ENCODE results near the gene MRGPRF.

Gene MRGPRF

DNA sequence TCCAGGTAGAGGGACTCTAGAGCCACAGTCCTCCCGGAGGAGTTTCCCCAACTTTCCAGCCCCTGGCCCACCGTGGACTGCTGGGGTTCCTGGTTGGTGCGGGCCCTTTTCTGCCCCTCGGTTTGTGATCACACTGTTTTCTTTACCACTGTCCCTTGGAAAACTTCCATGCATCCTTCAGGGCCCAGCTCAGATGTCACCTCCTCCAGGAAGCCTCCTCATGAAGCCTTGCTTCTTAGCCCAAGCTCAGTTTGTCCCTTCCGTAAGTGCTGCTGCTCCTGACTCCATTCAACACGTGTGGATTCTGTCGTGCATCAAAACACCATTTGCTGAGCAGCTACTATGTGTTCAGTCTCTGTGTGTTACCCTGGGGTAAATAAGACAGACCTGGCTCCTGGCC lies 19.8 kb upstream of the MRGPRF start:
- CTCF ChIA-PET = no interaction called here
- POLR2A ChIA-PET = no interaction called here
- H3K4me3 ChIP-seq (ENCODE audit: low read depth, low read length) = no peak overlapping the region
- no peaks in the 10 kb centered on the region for H3K4me1 ChIP-seq (ENCODE audit: control insufficient read depth, insufficient read depth, low read length)
- TF ChIP-seq ZNF670 (tag by site-specific recombination; IDR thresholded peaks at IDR 0.05; ENCODE audit: low read depth) = no peak
- no peak for TF ChIP-seq ZBTB21 (tag by site-specific recombination; IDR thresholded peaks at IDR 0.05)
- TF ChIP-seq ZNF433 (tag by site-specific recombination; IDR thresholded peaks at IDR 0.05; ENCODE audit: low read depth) = no peak
- TF ChIP-seq, protein P1, sequence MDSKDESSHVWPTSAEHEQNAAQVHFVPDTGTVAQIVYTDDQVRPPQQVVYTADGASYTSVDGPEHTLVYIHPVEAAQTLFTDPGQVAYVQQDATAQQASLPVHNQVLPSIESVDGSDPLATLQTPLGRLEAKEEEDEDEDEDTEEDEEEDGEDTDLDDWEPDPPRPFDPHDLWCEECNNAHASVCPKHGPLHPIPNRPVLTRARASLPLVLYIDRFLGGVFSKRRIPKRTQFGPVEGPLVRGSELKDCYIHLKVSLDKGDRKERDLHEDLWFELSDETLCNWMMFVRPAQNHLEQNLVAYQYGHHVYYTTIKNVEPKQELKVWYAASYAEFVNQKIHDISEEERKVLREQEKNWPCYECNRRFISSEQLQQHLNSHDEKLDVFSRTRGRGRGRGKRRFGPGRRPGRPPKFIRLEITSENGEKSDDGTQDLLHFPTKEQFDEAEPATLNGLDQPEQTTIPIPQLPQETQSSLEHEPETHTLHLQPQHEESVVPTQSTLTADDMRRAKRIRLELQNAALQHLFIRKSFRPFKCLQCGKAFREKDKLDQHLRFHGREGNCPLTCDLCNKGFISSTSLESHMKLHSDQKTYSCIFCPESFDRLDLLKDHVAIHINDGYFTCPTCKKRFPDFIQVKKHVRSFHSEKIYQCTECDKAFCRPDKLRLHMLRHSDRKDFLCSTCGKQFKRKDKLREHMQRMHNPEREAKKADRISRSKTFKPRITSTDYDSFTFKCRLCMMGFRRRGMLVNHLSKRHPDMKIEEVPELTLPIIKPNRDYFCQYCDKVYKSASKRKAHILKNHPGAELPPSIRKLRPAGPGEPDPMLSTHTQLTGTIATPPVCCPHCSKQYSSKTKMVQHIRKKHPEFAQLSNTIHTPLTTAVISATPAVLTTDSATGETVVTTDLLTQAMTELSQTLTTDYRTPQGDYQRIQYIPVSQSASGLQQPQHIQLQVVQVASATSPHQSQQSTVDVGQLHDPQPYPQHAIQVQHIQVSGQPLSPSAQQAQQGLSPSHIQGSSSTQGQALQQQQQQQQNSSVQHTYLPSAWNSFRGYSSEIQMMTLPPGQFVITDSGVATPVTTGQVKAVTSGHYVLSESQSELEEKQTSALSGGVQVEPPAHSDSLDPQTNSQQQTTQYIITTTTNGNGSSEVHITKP (tag by site-specific recombination; IDR thresholded peaks at IDR 0.05) = no peak
- TF ChIP-seq ZNF664 (tag by site-specific recombination; IDR thresholded peaks at IDR 0.05) = peak; percentile 59; the same call in 1 of the 2 replicates
- TF ChIP-seq ZNF266 (tag by site-specific recombination; IDR thresholded peaks at IDR 0.05; ENCODE audit: low read depth) = no peak
- TF ChIP-seq SP7 (tag by site-specific recombination; IDR thresholded peaks at IDR 0.05) = no peak
- no peaks in the 10 kb centered on the region for H3K36me3 ChIP-seq (ENCODE audit: control insufficient read depth in 2 of 2, insufficient read depth in 1 of 2, low read length in 2 of 2)
- H3K27ac ChIP-seq (ENCODE audit: extremely low read depth, low read depth, low read length) = no peak overlapping the region
- no peaks in the 10 kb centered on the region for H3K9me3 ChIP-seq (ENCODE audit: control insufficient read depth, insufficient read depth, low read depth, low read length)

DNA sequence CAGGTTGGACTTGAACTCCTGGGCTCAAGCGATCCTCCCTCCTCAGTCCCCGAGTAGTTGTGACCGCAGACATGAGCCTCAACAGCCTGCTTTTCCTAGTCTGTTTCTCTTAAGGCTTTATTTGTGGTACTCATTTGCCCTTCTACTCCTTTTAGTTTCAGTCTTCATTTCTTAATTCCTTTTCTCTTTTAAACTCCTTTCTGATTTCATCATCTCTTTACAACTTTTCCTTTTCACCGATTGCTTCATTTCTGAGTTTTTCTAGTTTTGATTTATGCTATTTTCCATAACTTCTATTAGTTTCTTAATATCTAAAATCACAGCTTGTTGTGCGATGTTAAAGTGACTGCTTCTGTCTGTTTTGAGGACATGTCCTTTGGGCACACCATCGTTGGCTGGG lies 17.3 kb upstream of the MRGPRF start:
- no peak for TF ChIP-seq ZNF785 (tag by site-specific recombination; IDR thresholded peaks at IDR 0.05)
- no peak for TF ChIP-seq ZNF133 (tag by site-specific recombination; IDR thresholded peaks at IDR 0.05)
- TF ChIP-seq PRDM1 (tag by site-specific recombination; IDR thresholded peaks at IDR 0.05) = peak; percentile 28; the same call in 1 of the 2 replicates
- no peaks in the 10 kb centered on the region for H3K9me3 ChIP-seq (ENCODE audit: control insufficient read depth, insufficient read depth, low read depth, low read length)
- no peaks in the 10 kb centered on the region for H3K36me3 ChIP-seq (ENCODE audit: control insufficient read depth in 2 of 2, insufficient read depth in 1 of 2, low read length in 2 of 2)
- POLR2A ChIA-PET = no interaction called here
- H3K27ac ChIP-seq (ENCODE audit: extremely low read depth, low read depth, low read length) = no peak overlapping the region
- H3K4me1 ChIP-seq (ENCODE audit: control insufficient read depth, insufficient read depth, low read length) = no peaks in the 10 kb centered on the region
- no peak overlapping the region for H3K4me3 ChIP-seq (ENCODE audit: low read depth, low read length)
- CTCF ChIA-PET = interaction anchor here (0.5 kb wide), 1 partner anchor 44 kb away, joined by 3 read pairs; no protein-coding TSS in a partner anchor

DNA sequence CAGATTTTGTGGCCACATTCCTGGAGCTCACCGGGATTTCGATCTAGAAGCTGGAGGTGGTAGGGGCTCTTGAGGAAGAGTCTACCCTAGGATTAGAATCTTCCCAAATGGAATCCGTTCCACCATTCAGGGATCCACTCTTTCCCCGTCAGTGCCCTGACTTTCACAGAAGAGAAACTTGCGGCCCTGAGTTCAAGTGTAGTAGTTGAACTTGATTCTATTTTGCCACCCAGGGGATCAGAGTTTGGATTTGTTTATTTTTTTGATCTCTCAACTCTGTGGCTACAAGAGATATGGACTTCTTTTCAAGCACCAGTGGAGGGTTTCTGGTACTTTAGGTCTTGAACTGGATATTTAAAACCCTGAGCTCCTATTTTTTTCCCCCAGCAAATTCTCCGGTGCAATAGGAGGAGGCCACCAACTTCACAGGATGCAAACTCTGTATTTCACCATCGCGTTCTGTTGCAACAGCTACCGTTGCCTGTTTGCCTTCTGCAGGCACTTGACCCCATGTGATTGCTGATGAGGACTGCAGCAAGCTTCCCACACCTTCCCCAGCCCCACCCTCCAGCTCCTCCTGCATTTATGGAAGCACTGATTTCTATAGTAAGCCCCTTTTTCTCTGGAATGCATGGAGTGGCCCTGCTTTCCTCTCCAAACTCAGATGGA lies 14.8 kb upstream of the MRGPRF start:
- Histone ChIP-seq H3K27ac (ENCODE audit: extremely low read depth, low read depth, low read length) (no peak overlapping the region), H3K36me3 (ENCODE audit: control insufficient read depth in 2 of 2, insufficient read depth in 1 of 2, low read length in 2 of 2) (no peaks in the 10 kb centered on the region), H3K9me3 (ENCODE audit: control insufficient read depth, insufficient read depth, low read depth, low read length) (no peaks in the 10 kb centered on the region), H3K4me3 (ENCODE audit: low read depth, low read length) (no peak overlapping the region), H3K4me1 (ENCODE audit: control insufficient read depth, insufficient read depth, low read length) (no peaks in the 10 kb centered on the region)
- ChIA-PET CTCF (interaction anchor here (0.6 to 0.9 kb wide), 2 partner anchors 27 to 72 kb away, joined by 3 read pairs; no protein-coding TSS in a partner anchor), POLR2A (no interaction called here)
- no peak for TF ChIP-seq ZBTB20 (tag by site-specific recombination; IDR thresholded peaks at IDR 0.05)
- no peak for TF ChIP-seq KLF16 (tag by site-specific recombination; IDR thresholded peaks at IDR 0.05)
- TF ChIP-seq ZNF664 (tag by site-specific recombination; IDR thresholded peaks at IDR 0.05) = no peak

DNA sequence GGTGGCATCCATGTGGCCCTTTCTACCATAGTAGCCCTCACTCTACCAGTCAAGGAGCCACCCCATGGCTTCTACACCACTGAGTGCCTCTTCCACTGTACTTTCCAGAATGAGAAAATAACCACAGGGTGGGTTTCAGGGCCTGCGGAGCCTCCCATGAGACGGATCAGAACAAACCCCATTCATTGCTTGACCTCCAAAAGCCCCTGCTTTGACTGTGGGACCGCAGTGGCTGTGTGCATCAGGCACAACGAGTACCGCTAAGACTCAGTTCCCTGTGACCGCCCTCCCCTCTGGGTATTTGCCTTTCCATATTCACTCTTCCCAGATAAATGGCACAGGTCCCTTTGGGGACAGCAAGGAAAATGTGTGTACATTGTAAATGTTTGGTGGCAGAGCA lies 11.5 kb upstream of the MRGPRF start:
- Histone ChIP-seq H3K4me1 (ENCODE audit: control insufficient read depth, insufficient read depth, low read length) (no peaks in the 10 kb centered on the region), H3K9me3 (ENCODE audit: control insufficient read depth, insufficient read depth, low read depth, low read length) (no peaks in the 10 kb centered on the region), H3K4me3 (ENCODE audit: low read depth, low read length) (no peak overlapping the region), H3K36me3 (ENCODE audit: control insufficient read depth in 2 of 2, insufficient read depth in 1 of 2, low read length in 2 of 2) (no peaks in the 10 kb centered on the region), H3K27ac (ENCODE audit: extremely low read depth, low read depth, low read length) (no peak overlapping the region)
- ChIA-PET CTCF (no interaction called here), POLR2A (no interaction called here)
- TF ChIP-seq ZNF146 (tag by site-specific recombination; IDR thresholded peaks at IDR 0.05) (no peak), ZNF169 (tag by site-specific recombination; IDR thresholded peaks at IDR 0.05) (no peak), ZNF629 (tag by site-specific recombination; IDR thresholded peaks at IDR 0.05) (no peak), ZNF239 (tag by site-specific recombination; IDR thresholded peaks at IDR 0.05) (no peak), TCF7L2 (IDR thresholded peaks at IDR 0.05; ENCODE audit: borderline replicate concordance, low read depth, low read length) (no peak), ZNF621 (tag by site-specific recombination; IDR thresholded peaks at IDR 0.05) (no peak), MEIS1 (CRISPR knock-in tag; IDR thresholded peaks at IDR 0.05; ENCODE audit: borderline replicate concordance) (no peak), MYNN (tag by site-specific recombination; IDR thresholded peaks at IDR 0.05; ENCODE audit: borderline replicate concordance) (no peak), ZNF548 (tag by site-specific recombination; IDR thresholded peaks at IDR 0.05) (no peak)
- TF ChIP-seq, protein P2, sequence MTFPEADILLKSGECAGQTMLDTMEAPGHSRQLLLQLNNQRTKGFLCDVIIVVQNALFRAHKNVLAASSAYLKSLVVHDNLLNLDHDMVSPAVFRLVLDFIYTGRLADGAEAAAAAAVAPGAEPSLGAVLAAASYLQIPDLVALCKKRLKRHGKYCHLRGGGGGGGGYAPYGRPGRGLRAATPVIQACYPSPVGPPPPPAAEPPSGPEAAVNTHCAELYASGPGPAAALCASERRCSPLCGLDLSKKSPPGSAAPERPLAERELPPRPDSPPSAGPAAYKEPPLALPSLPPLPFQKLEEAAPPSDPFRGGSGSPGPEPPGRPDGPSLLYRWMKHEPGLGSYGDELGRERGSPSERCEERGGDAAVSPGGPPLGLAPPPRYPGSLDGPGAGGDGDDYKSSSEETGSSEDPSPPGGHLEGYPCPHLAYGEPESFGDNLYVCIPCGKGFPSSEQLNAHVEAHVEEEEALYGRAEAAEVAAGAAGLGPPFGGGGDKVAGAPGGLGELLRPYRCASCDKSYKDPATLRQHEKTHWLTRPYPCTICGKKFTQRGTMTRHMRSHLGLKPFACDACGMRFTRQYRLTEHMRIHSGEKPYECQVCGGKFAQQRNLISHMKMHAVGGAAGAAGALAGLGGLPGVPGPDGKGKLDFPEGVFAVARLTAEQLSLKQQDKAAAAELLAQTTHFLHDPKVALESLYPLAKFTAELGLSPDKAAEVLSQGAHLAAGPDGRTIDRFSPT (tag by site-specific recombination; IDR thresholded peaks at IDR 0.05) = no peak
- TF ChIP-seq, protein P3, sequence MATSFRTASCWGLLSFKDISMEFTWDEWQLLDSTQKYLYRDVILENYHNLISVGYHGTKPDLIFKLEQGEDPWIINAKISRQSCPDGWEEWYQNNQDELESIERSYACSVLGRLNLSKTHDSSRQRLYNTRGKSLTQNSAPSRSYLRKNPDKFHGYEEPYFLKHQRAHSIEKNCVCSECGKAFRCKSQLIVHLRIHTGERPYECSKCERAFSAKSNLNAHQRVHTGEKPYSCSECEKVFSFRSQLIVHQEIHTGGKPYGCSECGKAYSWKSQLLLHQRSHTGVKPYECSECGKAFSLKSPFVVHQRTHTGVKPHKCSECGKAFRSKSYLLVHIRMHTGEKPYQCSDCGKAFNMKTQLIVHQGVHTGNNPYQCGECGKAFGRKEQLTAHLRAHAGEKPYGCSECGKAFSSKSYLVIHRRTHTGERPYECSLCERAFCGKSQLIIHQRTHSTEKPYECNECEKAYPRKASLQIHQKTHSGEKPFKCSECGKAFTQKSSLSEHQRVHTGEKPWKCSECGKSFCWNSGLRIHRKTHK (tag by site-specific recombination; IDR thresholded peaks at IDR 0.05) = no peak
